AG04450 (cell line): ENCODE measurements around the gene CDC42EP4. TPM values are rescaled to one million over a fixed set of nuclear protein-coding genes. Genes with fewer than 3 reads are reported as not detected.

ENCODE experiments used
- CTCF ChIA-PET: fragments of 300-600, 350-600 bp; formaldehyde crosslinking; extraction: SDS; loops from one replicate; lab custom pipeline; 2022; ENCODE audit warnings: antibody characterized with exemption, inconsistent platforms; lab: Charles Lee
- POLR2A ChIA-PET: fragments of 350-600 bp; formaldehyde crosslinking; extraction: SDS; loops from one replicate; lab custom pipeline; 2021; ENCODE audit warnings: antibody characterized with exemption, inconsistent platforms; lab: Yijun Ruan, JAX
- DNase-seq: peaks from one replicate; pipeline ENCODE4 v3.0.0-alpha.2; 2011; ENCODE audit warnings: low read depth, low spot score
- H3K27ac ChIP-seq: one replicate; pipeline ENCODE4 v1.5.1; 2012; ENCODE audit warnings: low read depth, low read length, control low read depth
- H3K27me3 ChIP-seq: one replicate; pipeline ENCODE4 v1.6.0; 2012; ENCODE audit warnings: low read length; ENCODE audit not compliant: control insufficient read depth, insufficient read depth
- H3K4me3 ChIP-seq: 2 replicates; pipeline ENCODE4 v1.5.1; 2011; ENCODE audit warnings: mild to moderate bottlenecking, low read depth, low read length, control low read depth
- H3K9me3 ChIP-seq: 2 replicates; pipeline ENCODE4 v1.5.1; 2012; ENCODE audit warnings: low read length; ENCODE audit not compliant: control insufficient read depth, insufficient read depth
- polyA plus RNA-seq: library from polyadenylated mRNA; depleted of rRNA; stranded (reverse); fragments of >200 nt; gene quantifications from 2 replicates; pipeline ENCODE4 v1.2.3, GENCODE V29; 2011
- TF ChIP-seq, protein P1 (sequence below): IDR thresholded peaks from 2 replicates; pipeline ENCODE4 v1.5.1; 2011; ENCODE audit warnings: low read depth, low read length, control low read depth, inconsistent platforms

Gene CDC42EP4
- polyA plus RNA-seq, 1 experiment, result 21.9 TPM

DNA sequence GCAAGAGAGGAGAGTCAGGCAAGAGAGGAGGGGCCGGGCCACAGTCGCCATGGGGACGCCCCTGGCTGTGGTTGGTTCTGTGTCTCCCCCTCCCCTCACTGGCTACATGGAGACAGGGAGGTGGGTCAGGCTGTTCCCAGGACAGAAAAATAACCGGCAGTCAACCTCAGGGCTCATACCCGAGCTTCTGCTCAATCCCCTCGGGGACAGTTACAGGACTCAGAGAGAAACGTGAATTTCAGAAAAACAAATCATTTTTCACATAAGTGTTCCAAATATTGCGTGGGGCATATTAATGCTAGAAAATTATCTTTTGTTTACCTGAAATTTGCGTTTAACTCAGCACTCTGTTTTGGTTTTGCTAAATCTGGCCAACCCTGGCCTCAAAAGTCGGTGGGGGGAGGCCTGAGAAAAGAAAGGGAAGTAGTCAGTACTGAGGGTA is 27.9 kb downstream of the CDC42EP4 start:
- Histone ChIP-seq H3K27ac (no peak overlapping the region), H3K9me3 (no peaks in the 10 kb centered on the region; the same call in 1 of the 2 replicates), H3K4me3 (no peak overlapping the region), H3K27me3 (no peaks in the 10 kb centered on the region)
- ChIA-PET POLR2A (no interaction called here), CTCF (interaction anchor here (0.9 to 1.3 kb wide), 3 partner anchors 27 to 86 kb away, joined by 3 to 4 read pairs (median 3); no protein-coding TSS in a partner anchor)
- no peak for DNase-seq
- TF ChIP-seq, protein P1, sequence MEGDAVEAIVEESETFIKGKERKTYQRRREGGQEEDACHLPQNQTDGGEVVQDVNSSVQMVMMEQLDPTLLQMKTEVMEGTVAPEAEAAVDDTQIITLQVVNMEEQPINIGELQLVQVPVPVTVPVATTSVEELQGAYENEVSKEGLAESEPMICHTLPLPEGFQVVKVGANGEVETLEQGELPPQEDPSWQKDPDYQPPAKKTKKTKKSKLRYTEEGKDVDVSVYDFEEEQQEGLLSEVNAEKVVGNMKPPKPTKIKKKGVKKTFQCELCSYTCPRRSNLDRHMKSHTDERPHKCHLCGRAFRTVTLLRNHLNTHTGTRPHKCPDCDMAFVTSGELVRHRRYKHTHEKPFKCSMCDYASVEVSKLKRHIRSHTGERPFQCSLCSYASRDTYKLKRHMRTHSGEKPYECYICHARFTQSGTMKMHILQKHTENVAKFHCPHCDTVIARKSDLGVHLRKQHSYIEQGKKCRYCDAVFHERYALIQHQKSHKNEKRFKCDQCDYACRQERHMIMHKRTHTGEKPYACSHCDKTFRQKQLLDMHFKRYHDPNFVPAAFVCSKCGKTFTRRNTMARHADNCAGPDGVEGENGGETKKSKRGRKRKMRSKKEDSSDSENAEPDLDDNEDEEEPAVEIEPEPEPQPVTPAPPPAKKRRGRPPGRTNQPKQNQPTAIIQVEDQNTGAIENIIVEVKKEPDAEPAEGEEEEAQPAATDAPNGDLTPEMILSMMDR, result no peak

DNA sequence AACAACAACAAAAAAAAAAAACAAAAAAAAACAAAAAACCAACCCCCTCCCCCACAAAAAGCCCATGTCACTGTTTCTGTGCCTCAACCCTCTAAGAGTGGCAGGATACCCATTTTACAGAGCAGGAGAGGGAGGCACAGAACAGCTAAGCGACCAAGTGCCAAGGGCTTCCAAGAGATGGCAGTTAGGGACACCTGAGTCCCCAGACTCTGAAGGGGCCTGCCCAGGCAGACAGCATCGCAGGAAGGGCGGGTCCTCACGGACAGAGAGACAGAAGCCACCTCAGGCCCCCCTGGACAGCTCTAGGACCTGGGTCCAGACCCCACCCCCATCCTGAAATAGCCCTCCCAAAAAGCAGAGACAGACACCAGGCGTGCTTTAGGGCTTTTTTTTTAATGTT is 28.6 kb downstream of the CDC42EP4 start:
- Histone ChIP-seq H3K4me3 (no peak overlapping the region), H3K27me3 (no peaks in the 10 kb centered on the region), H3K27ac (no peak overlapping the region), H3K9me3 (no peaks in the 10 kb centered on the region; the same call in 1 of the 2 replicates)
- CTCF ChIA-PET, result interaction anchor here (1.2 to 1.3 kb wide), 2 partner anchors 28 to 87 kb away, joined by 3 to 4 read pairs; no protein-coding TSS in a partner anchor
- TF ChIP-seq, protein P1, result no peak
- DNase-seq, result no peak
- POLR2A ChIA-PET, result no interaction called here

DNA sequence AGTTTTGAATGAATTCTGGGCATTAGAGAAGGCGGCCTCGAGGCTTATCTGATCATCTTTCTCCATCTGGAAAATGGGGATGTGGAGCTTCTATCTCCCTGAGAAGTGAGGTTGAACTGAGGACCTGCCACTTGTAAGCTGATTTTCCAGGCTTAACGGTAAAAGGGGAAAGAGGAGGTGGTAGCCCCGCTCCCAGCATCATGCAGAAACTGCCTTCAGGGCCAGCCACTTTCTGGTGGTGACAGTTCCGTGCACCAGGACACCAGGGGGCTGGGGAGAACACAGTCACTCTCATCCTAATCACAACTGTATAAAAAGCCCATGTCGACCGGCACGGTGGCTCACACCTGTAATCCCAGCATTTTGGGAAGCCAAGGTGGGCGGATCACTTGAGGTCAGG is 29.2 kb downstream of the CDC42EP4 start:
- DNase-seq, result no peak
- CTCF ChIA-PET, result interaction anchor here (0.5 to 3.0 kb wide), 2 partner anchors 16 to 88 kb away, joined by 4 to 10 read pairs; no protein-coding TSS in a partner anchor
- TF ChIP-seq, protein P1, result no peak
- POLR2A ChIA-PET, result no interaction called here
- Histone ChIP-seq H3K9me3 (no peaks in the 10 kb centered on the region; the same call in 1 of the 2 replicates), H3K27me3 (no peaks in the 10 kb centered on the region), H3K27ac (no peak overlapping the region), H3K4me3 (no peak overlapping the region)

DNA sequence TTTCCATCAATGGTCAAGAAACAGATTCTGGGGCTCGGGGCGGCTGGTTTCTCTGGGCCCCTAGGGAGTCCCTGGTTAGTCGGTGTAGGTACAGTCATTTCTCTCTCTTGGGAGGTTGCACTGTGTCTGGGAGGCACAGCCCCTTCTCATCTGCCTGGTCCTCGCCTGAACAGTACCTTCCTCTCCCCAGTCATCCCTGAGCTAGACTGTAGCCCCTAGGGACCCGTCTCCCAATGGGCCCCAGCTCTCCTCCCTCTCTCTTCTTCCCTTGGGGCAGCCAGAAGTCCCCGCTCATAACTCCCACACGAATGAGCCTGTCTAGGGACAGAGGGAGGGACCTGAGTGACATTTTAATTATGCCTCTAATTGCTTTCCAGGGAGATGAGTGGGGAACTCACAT is 29.9 kb downstream of the CDC42EP4 start:
- no peaks in the 10 kb centered on the region for H3K27me3 ChIP-seq
- POLR2A ChIA-PET, result interaction anchor here (1.1 kb wide), 1 partner anchor 29 kb away, joined by 4 read pairs; no protein-coding TSS in a partner anchor
- CTCF ChIA-PET, result interaction anchor here (0.5 to 3.0 kb wide), 2 partner anchors 16 to 89 kb away, joined by 4 to 10 read pairs; no protein-coding TSS in a partner anchor
- TF ChIP-seq, protein P1, result no peak
- DNase-seq, result no peak
- no peaks in the 10 kb centered on the region; the same call in 1 of the 2 replicates for H3K9me3 ChIP-seq
- H3K27ac ChIP-seq, result no peak overlapping the region
- H3K4me3 ChIP-seq, result no peak overlapping the region

DNA sequence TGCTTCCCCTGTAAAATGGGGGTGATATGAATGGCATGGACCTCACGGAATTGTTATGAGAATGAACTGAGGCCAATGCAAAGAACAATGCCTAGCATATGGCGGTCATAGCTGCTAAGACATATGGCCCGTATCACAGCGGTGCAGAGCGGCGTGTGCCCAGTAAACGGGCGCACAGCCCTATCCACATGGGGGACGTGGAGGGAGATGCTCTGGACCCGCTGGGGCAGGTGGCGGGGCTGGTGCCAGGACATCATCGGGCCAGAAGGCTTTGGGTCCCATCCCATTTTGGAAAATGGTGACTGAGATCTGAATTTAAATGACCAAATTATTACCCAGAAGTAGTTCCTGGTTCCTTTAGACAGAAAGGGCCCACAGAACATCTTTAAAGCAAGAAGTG is 31.6 kb downstream of the CDC42EP4 start:
- H3K4me3 ChIP-seq, result no peak overlapping the region
- no peak overlapping the region for H3K27ac ChIP-seq
- ChIA-PET CTCF (interaction anchor here (3.0 to 3.8 kb wide), 2 partner anchors 25 to 91 kb away, joined by 10 to 17 read pairs; no protein-coding TSS in a partner anchor), POLR2A (no interaction called here)
- DNase-seq, result no peak
- TF ChIP-seq, protein P1, result no peak
- H3K9me3 ChIP-seq, result no peaks in the 10 kb centered on the region
- no peaks in the 10 kb centered on the region for H3K27me3 ChIP-seq
